ENCODE results near the gene PPIH.
"Not testable (repeated sequence)": the region's sequence is repeated elsewhere in the genome, so short reads cannot be mapped to it uniquely, and the experiment has no call there.

PPIH gene

DNA sequence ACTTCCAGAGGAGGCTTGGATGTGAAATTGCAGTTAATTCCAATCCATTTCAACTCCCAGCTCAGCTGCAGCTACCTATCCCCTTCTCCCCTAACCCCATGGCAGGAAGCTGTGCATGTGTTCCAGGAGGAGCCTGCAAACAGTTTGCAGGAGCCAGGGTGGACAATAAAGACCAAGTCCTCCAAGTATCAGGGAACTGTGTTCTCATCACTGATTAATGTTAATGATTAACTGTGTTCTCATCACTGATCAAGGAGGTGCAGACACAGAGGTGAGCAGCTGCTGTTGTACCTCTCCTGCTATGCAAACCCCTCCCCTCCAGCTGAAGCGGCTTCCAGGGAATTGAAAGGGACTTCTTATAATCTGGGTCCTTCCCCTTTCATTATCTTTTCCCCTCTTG is 62.6 kb downstream of the PPIH start:
- H3K4me3 ChIP-seq (ENCODE audit: low read length), result no peak overlapping the region
- no peak for DNase-seq (ENCODE audit: low read depth)
- no peak for TF ChIP-seq CTCF (IDR thresholded peaks at IDR 0.05; ENCODE audit: insufficient read depth, low read depth, low read length, missing control alignments)

DNA sequence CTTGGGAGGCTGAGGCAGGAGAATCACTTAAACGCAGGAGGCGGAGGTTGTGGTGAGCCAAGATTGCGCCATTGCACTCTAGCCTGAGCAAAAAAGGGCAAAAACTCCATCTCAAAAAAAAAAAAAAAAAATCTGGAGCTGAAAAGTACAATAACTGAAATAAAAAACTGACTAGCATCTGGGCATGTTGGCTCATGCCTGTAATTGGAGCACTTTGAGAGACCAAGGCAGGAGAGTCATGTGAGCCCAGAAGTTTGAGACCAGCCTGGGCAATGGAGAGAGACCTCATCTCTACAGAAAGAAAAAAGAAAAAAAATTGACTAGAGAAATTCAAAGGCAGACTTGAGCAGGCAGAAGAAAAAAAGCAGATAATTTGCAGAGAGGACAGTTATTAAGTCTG is 63.7 kb downstream of the PPIH start:
- H3K4me3 ChIP-seq (ENCODE audit: low read length), result no peak overlapping the region
- TF ChIP-seq CTCF (IDR thresholded peaks at IDR 0.05; ENCODE audit: insufficient read depth, low read depth, low read length, missing control alignments), result no peak
- DNase-seq (ENCODE audit: low read depth), result peak; percentile 21

GRCh38 chr1:42722403-42722802 is 64.2 kb downstream of the PPIH start:
- not testable (repeated sequence) for DNase-seq (ENCODE audit: low read depth); H3K4me3 ChIP-seq (ENCODE audit: low read length)

GRCh38 chr1:42723511-42723910 is 65.3 kb downstream of the PPIH start:
- no peak overlapping the region for H3K4me3 ChIP-seq (ENCODE audit: low read length)
- peak; percentile 49 for DNase-seq (ENCODE audit: low read depth)
- no peak for TF ChIP-seq CTCF (IDR thresholded peaks at IDR 0.05; ENCODE audit: insufficient read depth, low read depth, low read length, missing control alignments)

DNA sequence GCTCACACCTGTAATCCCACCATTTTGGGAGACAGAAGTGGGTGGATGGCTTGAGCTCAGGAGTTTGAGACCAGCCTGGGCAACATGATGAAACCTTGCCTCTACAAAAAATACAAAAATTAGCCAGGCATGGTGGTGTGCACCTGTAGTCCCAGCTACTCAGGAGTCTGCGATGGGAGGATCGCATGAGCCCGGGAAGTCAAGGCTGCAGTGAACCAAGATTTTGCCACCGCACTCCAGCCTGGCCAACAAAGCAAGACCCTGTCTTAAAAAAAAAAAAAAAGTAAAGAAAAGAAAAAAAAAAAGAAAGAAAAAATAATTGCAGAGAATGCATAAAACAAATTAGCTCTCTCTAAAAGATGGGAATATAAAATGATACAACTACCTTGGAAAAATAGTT is 67.6 kb downstream of the PPIH start:
- DNase-seq (ENCODE audit: low read depth); H3K4me3 ChIP-seq (ENCODE audit: low read length): not testable (repeated sequence)

Data from epithelial cell of esophagus (primary cell).